ENCODE results near the gene SLC4A3. TPM values are rescaled to one million over a fixed set of nuclear protein-coding genes. Genes with fewer than 3 reads are reported as not detected.
A peak's percentile ranks its signal among the peaks of the same experiment; 100 is the strongest.

Gene SLC4A3, protein sequence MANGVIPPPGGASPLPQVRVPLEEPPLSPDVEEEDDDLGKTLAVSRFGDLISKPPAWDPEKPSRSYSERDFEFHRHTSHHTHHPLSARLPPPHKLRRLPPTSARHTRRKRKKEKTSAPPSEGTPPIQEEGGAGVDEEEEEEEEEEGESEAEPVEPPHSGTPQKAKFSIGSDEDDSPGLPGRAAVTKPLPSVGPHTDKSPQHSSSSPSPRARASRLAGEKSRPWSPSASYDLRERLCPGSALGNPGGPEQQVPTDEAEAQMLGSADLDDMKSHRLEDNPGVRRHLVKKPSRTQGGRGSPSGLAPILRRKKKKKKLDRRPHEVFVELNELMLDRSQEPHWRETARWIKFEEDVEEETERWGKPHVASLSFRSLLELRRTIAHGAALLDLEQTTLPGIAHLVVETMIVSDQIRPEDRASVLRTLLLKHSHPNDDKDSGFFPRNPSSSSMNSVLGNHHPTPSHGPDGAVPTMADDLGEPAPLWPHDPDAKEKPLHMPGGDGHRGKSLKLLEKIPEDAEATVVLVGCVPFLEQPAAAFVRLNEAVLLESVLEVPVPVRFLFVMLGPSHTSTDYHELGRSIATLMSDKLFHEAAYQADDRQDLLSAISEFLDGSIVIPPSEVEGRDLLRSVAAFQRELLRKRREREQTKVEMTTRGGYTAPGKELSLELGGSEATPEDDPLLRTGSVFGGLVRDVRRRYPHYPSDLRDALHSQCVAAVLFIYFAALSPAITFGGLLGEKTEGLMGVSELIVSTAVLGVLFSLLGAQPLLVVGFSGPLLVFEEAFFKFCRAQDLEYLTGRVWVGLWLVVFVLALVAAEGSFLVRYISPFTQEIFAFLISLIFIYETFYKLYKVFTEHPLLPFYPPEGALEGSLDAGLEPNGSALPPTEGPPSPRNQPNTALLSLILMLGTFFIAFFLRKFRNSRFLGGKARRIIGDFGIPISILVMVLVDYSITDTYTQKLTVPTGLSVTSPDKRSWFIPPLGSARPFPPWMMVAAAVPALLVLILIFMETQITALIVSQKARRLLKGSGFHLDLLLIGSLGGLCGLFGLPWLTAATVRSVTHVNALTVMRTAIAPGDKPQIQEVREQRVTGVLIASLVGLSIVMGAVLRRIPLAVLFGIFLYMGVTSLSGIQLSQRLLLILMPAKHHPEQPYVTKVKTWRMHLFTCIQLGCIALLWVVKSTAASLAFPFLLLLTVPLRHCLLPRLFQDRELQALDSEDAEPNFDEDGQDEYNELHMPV
- total RNA-seq (2016; rRNA removed; fragmentation: Illumina TruSeq; extraction: Trizol) = 0.10 and 0.18 TPM in 2 replicates
- total RNA-seq (2016; cell fraction: cytosol; rRNA removed; fragmentation: Illumina TruSeq; extraction: Trizol; ENCODE audit: low read depth) = not detected in 2 replicates
- total RNA-seq (2016; cell fraction: insoluble cytoplasmic fraction; rRNA removed; fragmentation: Illumina TruSeq; extraction: Trizol) = 0.13 and 0.22 TPM in 2 replicates
- total RNA-seq (2016; cell fraction: membrane; rRNA removed; fragmentation: Illumina TruSeq; extraction: Trizol) = not detected in 2 replicates
- total RNA-seq (2016; cell fraction: nucleus; rRNA removed; fragmentation: Illumina TruSeq; extraction: Trizol) = 0.22 and 0.53 TPM in 2 replicates
- polyA plus RNA-seq (2011; rRNA removed) = 0.95 and 1.2 TPM in 2 replicates
- 0.55 and 0.62 TPM in 2 replicates for polyA plus RNA-seq (2011; cell fraction: cytosol; rRNA removed)
- 10.4 and 15.1 TPM in 2 replicates for polyA plus RNA-seq (2011; cell fraction: nucleus; rRNA removed)
- 0.32 and 0.75 TPM in 2 replicates for polyA plus RNA-seq (2012)
- polyA plus RNA-seq (2016; cell fraction: cytosol; fragmentation: Illumina TruSeq; extraction: Trizol; ENCODE audit: low read depth) = 0.05 TPM in 1 of 2 replicates, not detected in the other
- polyA plus RNA-seq (2016; cell fraction: insoluble cytoplasmic fraction; fragmentation: Illumina TruSeq; extraction: Trizol; ENCODE audit: low read depth) = 0.17 TPM in 1 of 2 replicates, not detected in the other
- 0.13 TPM in 1 of 2 replicates, not detected in the other for polyA plus RNA-seq (2016; cell fraction: membrane; fragmentation: Illumina TruSeq; extraction: Trizol; ENCODE audit: low read depth)
- polyA plus RNA-seq (2016; cell fraction: nucleus; fragmentation: Illumina TruSeq; extraction: Trizol; ENCODE audit: insufficient read depth, low read depth) = 0.52 and 0.57 TPM in 2 replicates
- 1.2 TPM in 1 of 2 replicates, not detected in the other for polyA minus RNA-seq (2011; rRNA and poly(A)+ RNA removed; ENCODE audit: low replicate concordance)
- polyA minus RNA-seq (2011; cell fraction: cytosol; rRNA and poly(A)+ RNA removed) = 0.70 TPM in 1 of 2 replicates, not detected in the other
- polyA minus RNA-seq (2011; cell fraction: nucleus; rRNA and poly(A)+ RNA removed) = 2.1 and 2.6 TPM in 2 replicates
- Bru-seq, nascent RNA = percentile 25 among the genes with signal in this experiment
- BruChase-seq, experiment 1, labeled RNA remaining after a 6-hour chase = percentile 22 among the genes with signal in this experiment
- percentile 20 among the genes with signal in this experiment for BruChase-seq, experiment 2, labeled RNA remaining after a 2-hour chase
- long read RNA-seq, experiment 1 = 0 reads
- long read RNA-seq, experiment 2, partial matches to known transcripts = 1 of 2 reads
- long read RNA-seq, experiment 2, other reads (novel, unspliced or antisense) = 1 of 2 reads

DNA sequence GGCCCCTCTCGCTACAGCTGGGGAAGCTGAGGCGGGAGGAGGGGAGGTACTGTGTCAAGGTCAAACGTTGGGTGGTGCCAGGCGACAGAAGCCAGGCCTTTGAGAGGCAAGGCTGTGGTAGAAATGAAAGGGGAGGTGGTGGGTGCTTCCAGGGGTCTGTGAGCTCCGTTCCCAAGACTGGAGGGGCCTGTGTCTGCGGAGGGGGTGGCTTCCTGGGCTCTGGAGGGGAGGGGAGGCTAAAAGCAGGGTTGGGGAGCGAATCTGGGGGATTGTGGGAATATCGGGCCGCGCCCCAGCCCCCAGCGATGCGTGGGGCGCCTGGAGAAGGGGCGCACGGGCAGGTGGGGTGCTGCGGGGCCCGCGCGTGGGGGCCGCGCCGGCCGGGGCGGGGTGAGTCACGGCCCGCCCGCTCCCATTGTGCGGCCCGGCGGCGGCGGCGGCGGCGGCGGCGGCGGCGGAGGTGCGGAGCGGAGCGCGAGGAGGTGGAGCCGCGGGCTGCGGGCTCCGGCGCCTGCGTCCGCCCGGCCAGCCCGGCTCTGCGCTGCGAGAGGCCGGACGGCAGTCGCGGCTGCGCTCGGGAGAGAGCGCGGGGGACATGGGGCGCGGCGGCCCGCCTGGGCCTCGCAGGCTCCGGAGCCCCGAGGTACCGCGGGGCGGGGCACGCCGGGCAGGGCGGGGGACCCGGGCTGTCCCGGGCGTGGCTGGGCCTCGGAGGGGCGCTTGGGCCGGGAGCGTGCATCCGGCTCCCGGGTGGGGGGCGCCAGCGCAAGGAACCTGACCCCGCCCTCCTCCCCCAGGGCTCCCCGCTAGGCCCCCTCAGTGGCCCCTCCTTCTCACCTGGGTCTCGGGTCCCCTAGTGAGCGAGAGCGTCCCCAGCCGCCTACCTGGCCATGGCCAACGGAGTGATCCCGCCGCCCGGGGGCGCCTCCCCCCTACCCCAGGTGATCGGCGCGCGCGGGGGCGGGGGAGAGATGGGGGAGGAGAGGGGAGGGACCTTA lies at the start of gene SLC4A3:
TSS of gene SLC4A3 (plus strand) at position 528 of the 998 bp plus-strand sequence. CDS start at position 891, 363 bp downstream.
- intact Hi-C loops (cut with micrococcal nuclease; ENCODE audit: unreplicated experiment) (loop anchor here (2.0 to 5.0 kb wide), 2 partner anchors 27 to 50 kb away; no protein-coding TSS in a partner anchor), in situ Hi-C loops (cut with HindIII; ENCODE audit: extremely low pct_ligation_motif_present, low pct_unique_long_range_greater_than_20kb) (no loop called here)
- FAIRE-seq (no peak), ATAC-seq (peak; percentile 63), DNase-seq (ENCODE audit: low spot score) (no peak)
- Histone ChIP-seq H3K9me3 (ENCODE audit: low read length) (no peaks in the 10 kb centered on the region), H2AFZ (ENCODE audit: low read length) (no peak within 1 kb of the TSS), H4K20me1 (ENCODE audit: insufficient read depth, low read length) (no peaks in the 10 kb centered on the region), H3K4me2 (ENCODE audit: low read depth, low read length) (peak within 1 kb of the TSS; percentile 81), H3K79me2 (ENCODE audit: insufficient read depth, low read length) (no peaks in the 10 kb centered on the region), H3K27ac (ENCODE audit: extremely low read length, insufficient read depth, low read length) (no peak within 1 kb of the TSS), H3K9ac (ENCODE audit: insufficient read depth, low read depth, low read length) (peak within 1 kb of the TSS; percentile 46; the same call in 1 of the 2 replicates), H3K4me1 (ENCODE audit: insufficient read depth, low read length) (peaks cover 44% of the 10 kb centered on the region), H3K4me3 (replicated peaks in 1 of 3; ENCODE audit: insufficient read depth in 1 of 3, low read depth in 2 of 3, low read length in 3 of 3) (peak within 1 kb of the TSS; percentile 52 to 72 (median 65); a peak in 5 of 6 replicates), H3K27me3 (ENCODE audit: control insufficient read depth in 1 of 2, insufficient read depth in 2 of 2, low read length in 2 of 2) (peaks cover 26 to 87% of the 10 kb centered on the region in 2 experiments), H3K36me3 (replicated peaks in 1 of 2; ENCODE audit: control insufficient read depth in 1 of 2, insufficient read depth in 2 of 2, low read length in 2 of 2) (no peaks in the 10 kb centered on the region)
- no TSS peak for BruUV-seq (replicated peaks)
- CTCF ChIA-PET (ENCODE audit: low intra/inter-chr PET ratio, low total read pairs) = interaction anchor here (0.8 kb wide), 1 partner anchor 85 kb away, joined by 3 read pairs; no protein-coding TSS in a partner anchor
- under 1% methylated on average over 41 of the region's 103 CpGs for WGBS (ENCODE audit: low lambda C conversion rate)
- POLR2A ChIA-PET = interaction anchor here (1.2 kb wide), 1 partner anchor 84 kb away, joined by 4 read pairs; the partner anchor contains the start of genes CHPF and TMEM198
- 0 out of 2 replicates have a peak, but pooled peaks have one; percentile 29 for TF ChIP-seq ZNF558 (CRISPR knock-in tag; IDR thresholded peaks at IDR 0.05; ENCODE audit: borderline replicate concordance)
- no peak for TF ChIP-seq SYNCRIP (IDR thresholded peaks at IDR 0.05; ENCODE audit: insufficient read depth, low read depth, low read length)
- peak; percentile 46; the same call in 1 of the 2 replicates for TF ChIP-seq CTCF (CRISPR knock-in tag; IDR thresholded peaks at IDR 0.05)
- no peak for TF ChIP-seq RCOR2 (CRISPR knock-in tag; IDR thresholded peaks at IDR 0.05)
- TF ChIP-seq, protein P1, sequence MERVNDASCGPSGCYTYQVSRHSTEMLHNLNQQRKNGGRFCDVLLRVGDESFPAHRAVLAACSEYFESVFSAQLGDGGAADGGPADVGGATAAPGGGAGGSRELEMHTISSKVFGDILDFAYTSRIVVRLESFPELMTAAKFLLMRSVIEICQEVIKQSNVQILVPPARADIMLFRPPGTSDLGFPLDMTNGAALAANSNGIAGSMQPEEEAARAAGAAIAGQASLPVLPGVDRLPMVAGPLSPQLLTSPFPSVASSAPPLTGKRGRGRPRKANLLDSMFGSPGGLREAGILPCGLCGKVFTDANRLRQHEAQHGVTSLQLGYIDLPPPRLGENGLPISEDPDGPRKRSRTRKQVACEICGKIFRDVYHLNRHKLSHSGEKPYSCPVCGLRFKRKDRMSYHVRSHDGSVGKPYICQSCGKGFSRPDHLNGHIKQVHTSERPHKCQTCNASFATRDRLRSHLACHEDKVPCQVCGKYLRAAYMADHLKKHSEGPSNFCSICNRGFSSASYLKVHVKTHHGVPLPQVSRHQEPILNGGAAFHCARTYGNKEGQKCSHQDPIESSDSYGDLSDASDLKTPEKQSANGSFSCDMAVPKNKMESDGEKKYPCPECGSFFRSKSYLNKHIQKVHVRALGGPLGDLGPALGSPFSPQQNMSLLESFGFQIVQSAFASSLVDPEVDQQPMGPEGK (CRISPR knock-in tag; IDR thresholded peaks at IDR 0.05) = peak; percentile 66; the same call in 1 of the 2 replicates
- TF ChIP-seq, protein P2, sequence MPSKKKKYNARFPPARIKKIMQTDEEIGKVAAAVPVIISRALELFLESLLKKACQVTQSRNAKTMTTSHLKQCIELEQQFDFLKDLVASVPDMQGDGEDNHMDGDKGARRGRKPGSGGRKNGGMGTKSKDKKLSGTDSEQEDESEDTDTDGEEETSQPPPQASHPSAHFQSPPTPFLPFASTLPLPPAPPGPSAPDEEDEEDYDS (CRISPR knock-in tag; IDR thresholded peaks at IDR 0.05) = no peak
